Measurements from ENCODE around the gene PRKRA. TPM values are rescaled to one million over a fixed set of nuclear protein-coding genes. Genes with fewer than 3 reads are reported as not detected.

Gene PRKRA
- total and polyA plus RNA-seq, 9 of the 15 experiments (the other 6 are each of a cell fraction or from before 2014, with no cell fraction given), result 14.1 to 78.1 (median 52.3) TPM

GRCh38 chr2:178449700-178450523, 1.1 kb downstream of the PRKRA start (continued):
- TF ChIP-seq MGA (IDR thresholded peaks at IDR 0.05), result 0 out of 2 replicates have a peak, but pooled peaks have one; percentile 14
- TF ChIP-seq ZFX (CRISPR knock-in tag; IDR thresholded peaks at IDR 0.05), result no peak
- TF ChIP-seq ZNF398 (CRISPR knock-in tag; IDR thresholded peaks at IDR 0.05), result no peak
- 0 out of 2 replicates have a peak, but pooled peaks have one; percentile 24 for TF ChIP-seq JUNB (CRISPR knock-in tag; conservative IDR thresholded peaks at IDR 0.05)
- no peak for TF ChIP-seq CGGBP1 (CRISPR knock-in tag; IDR thresholded peaks at IDR 0.05)
- TF ChIP-seq CHCHD3 (CRISPR knock-in tag; IDR thresholded peaks at IDR 0.05), result no peak
- TF ChIP-seq CREB3 (tag; conservative IDR thresholded peaks at IDR 0.05; ENCODE audit: low read depth), result no peak
- TF ChIP-seq TFAM (CRISPR knock-in tag; conservative IDR thresholded peaks at IDR 0.05), result no peak

Measured in K562 (cell line).